SKM-1 (cell line): Measurements from ENCODE around the gene GNAT2.

Experiments used
- DNase-seq: peaks from one replicate; lab custom pipeline; 2025; ENCODE audit not compliant: unreplicated experiment; lab: John Stamatoyannopoulos, UW

The GNAT2 gene

DNA sequence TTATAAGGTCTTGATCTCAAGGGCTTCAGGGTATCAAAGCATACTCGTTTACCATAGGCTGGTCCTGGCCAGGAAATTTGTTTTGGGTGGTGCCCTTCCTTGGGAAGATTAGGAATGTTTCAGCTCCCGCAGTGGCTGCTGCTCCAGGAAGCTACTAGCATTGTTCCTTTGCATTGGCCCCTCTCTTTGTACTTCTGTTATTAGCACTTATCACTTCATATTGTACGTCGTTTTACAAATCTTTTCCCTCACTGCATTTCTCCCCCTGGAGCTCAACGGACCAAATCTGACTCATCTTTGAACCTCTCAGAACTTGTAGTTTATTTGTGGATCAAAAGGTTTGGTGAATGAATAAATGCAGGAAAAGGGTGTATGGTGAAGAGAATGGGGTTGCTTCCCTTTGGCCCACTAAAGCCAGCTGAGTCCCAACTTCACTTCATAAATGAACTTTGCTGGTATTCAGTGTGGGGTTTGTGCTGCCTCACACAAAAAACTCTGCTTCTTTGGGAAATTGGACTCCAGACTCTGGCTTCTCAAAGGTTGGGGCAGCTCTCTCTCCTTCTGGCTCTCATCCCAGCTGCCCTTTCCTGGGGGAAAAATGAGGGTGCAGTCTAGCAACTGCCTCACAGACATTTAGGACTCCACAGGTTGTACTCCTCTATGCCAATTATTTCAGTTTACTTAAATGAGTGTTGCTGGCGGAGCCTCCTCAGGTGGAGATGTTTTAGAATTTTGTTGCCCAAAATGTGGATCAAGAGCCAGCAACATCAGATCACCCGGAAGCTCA is 5.9 kb downstream of the GNAT2 start:
- no peak for DNase-seq

GRCh38 chr1:109611308-109611990 is 8.0 kb downstream of the GNAT2 start:
- no peak for DNase-seq

GRCh38 chr1:109610609-109611307 is 8.7 kb downstream of the GNAT2 start:
- no peak for DNase-seq

GRCh38 chr1:109609881-109610280 is 9.5 kb downstream of the GNAT2 start:
- no peak for DNase-seq

DNA sequence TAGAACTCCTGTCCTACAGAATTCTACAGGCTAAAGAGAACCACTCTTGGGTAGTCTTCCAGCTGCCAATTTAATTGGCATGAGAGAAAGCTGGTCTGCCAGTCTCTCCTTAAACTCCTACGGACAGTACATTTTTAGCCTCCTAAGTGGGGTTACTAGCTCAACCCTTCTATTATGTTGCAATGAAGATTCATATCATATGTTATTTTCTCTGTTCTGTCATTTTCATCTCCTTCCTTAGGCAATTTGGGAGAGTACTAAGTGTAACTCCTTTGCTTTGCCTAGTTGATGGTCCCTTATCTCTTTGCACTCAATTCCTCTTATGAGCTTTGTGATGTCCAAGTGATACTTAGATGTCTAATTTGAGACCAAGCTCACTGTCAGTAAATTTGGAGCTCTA is 14.0 kb downstream of the GNAT2 start:
- no peak for DNase-seq

- no peak for DNase-seq
Measured at GRCh38 chr1:109603229-109603628, 16.2 kb downstream of the GNAT2 start.

GRCh38 chr1:109598655-109599054 is 20.8 kb downstream of the GNAT2 start:
- no peak for DNase-seq

GRCh38 chr1:109598156-109598555 is 21.3 kb downstream of the GNAT2 start:
- DNase-seq = no peak

- no peak for DNase-seq
Measured at GRCh38 chr1:109595531-109595930, 23.9 kb downstream of the GNAT2 start.

DNA sequence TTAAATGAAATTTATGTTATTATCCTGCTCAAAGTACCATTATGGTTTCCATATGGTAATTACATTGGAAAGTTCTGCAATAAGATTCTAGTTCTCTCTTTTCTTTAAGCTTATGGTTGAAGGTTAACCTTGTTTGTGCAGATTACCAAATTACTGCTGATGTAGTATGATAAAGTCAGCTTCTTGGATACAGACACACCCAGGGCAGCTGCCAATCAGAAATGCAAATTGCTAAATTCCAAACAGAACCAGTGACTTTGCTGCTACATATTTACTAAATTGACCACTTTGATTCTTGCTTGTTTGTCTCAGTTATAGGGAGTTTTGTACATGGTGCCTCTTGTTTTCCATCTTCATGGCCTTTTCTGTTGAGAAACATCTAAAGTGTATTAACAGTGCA is 26.5 kb downstream of the GNAT2 start:
- no peak for DNase-seq

DNA sequence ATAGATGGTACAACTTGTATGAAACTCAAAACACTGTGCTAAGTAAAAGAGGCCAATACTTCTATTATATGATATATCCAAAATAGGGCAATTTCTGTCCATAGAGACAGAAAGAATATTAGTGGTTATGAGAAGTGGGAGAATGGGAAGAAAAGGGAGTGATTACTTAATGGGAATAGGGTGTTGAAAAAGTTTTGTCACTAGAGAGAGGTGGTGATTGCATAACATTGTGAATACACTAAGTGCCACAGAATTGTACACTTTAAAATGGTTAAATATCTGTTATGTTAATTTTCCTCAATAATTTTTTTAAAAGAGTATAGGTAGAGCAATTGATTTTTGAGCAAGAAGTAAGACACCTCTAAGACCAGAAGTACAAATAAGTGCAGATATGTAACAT is 29.7 kb downstream of the GNAT2 start:
- no peak for DNase-seq

DNA sequence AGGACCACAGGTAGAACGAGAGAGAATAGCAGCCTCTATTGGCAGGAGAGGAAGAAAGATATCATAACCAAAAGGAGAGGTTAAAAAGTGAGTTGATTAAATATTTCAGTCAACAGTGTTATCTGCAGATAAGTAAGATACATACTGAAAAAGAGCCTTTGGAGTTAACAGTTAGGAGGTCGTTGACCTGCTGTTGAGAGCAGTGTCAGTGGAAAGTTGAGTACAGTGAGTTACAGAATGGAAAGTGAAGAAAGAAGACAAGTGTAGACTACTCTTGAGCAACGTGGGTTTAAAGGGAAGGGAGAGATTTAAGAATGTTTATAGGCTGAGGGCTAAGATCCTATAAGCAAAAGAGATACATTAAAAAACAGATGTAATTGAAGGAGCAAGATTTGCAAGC is 30.2 kb downstream of the GNAT2 start:
- no peak for DNase-seq

DNA sequence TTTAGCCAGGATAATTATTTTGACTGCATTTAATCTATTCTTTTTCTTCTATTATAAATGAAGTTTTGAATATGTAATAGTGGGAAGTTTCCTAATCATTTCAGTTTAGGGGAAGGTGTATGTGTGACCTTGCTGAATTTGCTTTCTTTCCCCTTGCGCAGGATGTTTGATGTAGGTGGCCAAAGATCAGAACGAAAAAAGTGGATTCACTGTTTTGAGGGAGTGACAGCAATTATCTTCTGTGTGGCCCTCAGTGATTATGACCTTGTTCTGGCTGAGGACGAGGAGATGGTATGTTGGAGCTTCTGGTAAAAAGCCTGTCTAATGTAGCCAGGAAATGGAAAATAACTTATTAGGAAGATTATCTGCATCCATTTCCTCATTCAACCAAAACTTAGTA is 33.4 kb downstream of the GNAT2 start:
- DNase-seq = no peak

- DNase-seq = no peak
Measured at GRCh38 chr1:109584766-109585165, 34.6 kb downstream of the GNAT2 start.

DNA sequence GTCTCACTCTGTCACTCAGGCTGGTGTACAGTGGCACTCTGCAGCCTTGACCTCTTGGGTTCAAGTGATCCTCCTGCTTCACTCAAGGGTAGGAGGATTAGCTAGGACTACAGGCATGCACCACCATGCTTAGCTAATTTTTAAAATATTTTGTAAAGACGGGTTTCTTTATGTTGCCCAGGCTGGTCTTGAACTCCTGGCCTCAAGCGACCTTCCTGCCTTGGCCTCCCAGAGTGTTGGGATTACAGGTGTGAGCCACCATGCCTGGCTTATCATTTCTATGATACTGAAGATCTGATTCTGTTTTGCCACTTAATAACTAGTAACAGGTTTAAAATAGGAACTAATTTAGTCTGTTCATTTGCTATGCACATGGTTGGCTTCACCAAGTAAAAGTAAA is 37.4 kb downstream of the GNAT2 start:
- no peak for DNase-seq

- no peak for DNase-seq
Measured at GRCh38 chr1:109579491-109579890, 39.9 kb downstream of the GNAT2 start.

DNA sequence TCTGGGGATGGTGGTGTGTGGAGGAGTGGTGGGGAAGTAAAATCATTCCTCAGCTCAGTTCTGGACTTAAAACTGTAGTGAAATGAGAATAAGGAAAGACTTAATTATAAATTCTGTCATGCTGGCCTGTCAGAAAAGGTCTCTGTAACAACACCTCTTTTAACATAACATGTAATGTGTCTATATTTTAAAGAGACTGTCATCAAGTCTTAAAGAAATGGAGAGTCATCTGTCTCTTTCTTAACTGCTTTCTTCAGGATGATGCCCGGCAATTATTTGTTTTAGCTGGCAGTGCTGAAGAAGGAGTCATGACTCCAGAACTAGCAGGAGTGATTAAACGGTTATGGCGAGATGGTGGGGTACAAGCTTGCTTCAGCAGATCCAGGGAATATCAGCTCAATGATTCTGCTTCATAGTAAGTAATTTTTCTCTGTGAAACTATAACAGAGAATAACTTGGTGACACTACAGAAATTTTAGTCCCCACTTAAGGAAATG is 40.4 kb downstream of the GNAT2 start:
- DNase-seq = no peak

DNA sequence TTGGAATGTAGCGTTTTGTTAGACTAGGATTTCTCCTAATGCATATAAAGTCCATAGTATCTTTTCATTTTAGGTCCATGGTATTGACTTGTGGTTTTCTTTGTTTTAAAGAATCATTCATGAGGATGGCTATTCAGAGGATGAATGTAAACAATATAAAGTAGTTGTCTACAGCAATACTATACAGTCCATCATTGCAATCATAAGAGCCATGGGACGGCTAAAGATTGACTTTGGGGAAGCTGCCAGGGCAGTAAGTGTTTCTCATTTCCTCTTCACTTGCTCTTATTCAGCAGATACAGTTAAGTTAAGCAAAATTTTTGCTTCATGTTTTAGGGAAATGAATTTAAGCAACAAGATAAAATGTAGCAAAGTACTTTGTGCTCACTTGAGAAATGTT is 45.6 kb downstream of the GNAT2 start:
- peak; percentile 10 for DNase-seq

DNA sequence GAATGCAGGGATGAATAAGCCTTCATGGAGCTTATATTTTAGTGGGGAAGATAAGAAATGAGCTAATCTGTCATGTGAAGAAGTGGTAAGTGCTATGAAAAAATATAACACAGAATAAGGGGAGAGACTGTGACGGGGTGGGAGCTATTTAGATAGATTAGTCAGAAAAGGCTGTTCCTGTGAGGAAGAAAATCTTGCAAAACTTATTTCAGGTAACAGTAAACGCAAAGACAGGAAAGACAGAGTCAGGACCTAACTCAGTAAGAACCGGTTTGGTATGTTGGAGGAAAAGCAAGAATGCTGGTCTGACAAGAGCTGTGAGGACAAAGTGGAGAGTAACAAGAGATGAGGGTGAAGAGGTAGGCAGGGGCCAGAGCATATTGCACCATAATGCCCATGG is 49.0 kb downstream of the GNAT2 start:
- DNase-seq = no peak

DNA sequence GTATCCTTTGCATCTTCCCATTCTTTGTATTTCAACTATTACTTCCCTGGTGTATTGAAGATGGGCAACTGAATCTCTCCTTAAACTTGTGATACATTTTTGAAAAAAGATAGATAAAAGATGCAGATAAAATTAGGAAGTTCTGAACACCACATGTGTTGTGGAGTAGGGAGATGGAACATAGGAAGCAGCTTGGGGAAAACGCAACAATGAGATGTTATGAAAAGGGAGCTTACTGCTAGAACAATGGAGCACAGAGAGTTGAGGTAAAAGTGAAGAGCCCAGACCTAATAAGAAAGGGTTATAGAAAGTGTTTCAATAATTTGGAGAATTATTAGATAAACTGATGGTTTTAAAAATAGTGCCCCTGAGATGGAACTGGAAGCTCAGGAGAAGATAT is 50.1 kb downstream of the GNAT2 start:
- no peak for DNase-seq

DNA sequence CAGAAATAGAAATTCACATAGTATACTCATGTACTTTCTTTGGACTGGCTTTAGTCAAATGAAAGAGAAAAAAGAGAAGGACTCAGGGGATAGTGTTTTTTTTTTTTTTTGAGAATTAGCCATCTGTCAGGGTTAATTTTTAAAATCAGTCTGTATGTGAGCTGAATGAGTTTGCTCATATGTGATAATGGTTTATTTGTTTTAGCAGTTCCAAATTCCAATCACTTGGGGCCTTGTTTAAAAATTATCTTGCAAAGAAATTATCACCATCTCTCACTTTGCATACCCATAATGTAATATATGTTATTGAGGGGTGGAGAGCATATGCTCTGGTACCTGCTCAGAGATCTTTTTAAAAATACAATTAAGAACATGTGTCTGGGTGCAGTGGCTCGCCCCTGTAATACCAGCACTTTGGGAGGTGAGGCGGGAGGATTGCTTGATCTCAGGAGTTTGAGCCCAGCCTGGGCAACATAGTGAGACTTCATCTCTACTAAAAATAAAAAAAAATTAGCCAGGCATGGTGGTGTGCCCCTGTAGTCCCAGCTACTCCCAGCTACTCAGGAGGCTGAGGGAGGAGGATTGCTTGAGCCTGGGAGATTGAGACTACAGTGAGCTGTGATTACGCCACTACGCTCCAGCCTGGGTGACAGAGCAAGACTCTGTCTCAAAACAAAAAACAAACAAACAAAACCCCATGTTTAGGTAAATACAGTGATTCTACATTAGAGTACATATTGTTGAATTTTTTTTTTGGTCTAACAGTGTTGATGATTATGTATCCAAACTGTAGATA is 51.3 kb downstream of the GNAT2 start:
- no peak for DNase-seq
